H9 (cell line): ENCODE results near the gene TUBB2A. TPM values are rescaled to one million over a fixed set of nuclear protein-coding genes. Genes with fewer than 3 reads are reported as not detected.

Experiments
- DNase-seq: peaks from one replicate; pipeline ENCODE4 v3.0.0-alpha.2; 2017
- H2AFZ ChIP-seq: one replicate; pipeline ENCODE4 v1.6.1; 2013; ENCODE audit warnings: mild to moderate bottlenecking, low read length, control low read depth, moderate library complexity
- H2AK5ac ChIP-seq: 2 replicates; pipeline ENCODE4 v1.6.1; 2013; ENCODE audit warnings: low read length, control low read depth, mixed read lengths; ENCODE audit not compliant: insufficient read length
- H2BK120ac ChIP-seq: one replicate; pipeline ENCODE4 v1.6.1; 2013; ENCODE audit warnings: low read depth, mild to moderate bottlenecking, low read length, control low read depth, inconsistent platforms; ENCODE audit not compliant: poor library complexity, severe bottlenecking
- H2BK12ac ChIP-seq: 2 replicates; pipeline ENCODE4 v1.6.1; 2013; ENCODE audit warnings: low read length, control low read depth, mixed read lengths, low read depth; ENCODE audit not compliant: insufficient read length
- H2BK15ac ChIP-seq: 2 replicates; pipeline ENCODE4 v1.6.1; 2013; ENCODE audit warnings: low read depth, low read length, control low read depth
- H2BK20ac ChIP-seq: one replicate; pipeline ENCODE4 v1.6.1; 2013; ENCODE audit warnings: low read depth, mild to moderate bottlenecking, low read length, control low read depth, inconsistent platforms; ENCODE audit not compliant: poor library complexity, severe bottlenecking
- H2BK5ac ChIP-seq: 2 replicates; pipeline ENCODE4 v1.6.1; 2013; ENCODE audit warnings: low read length, control low read depth, mixed read lengths; ENCODE audit not compliant: insufficient read length
- H3K14ac ChIP-seq: 2 replicates; pipeline ENCODE4 v1.6.1; 2013; ENCODE audit warnings: low read length, control low read depth; ENCODE audit not compliant: insufficient read depth
- H3K18ac ChIP-seq: 2 replicates; pipeline ENCODE4 v1.6.1; 2013; ENCODE audit warnings: low read depth, mild to moderate bottlenecking, mixed read lengths, low read length, control low read depth; ENCODE audit not compliant: insufficient read length
- H3K23ac ChIP-seq: 2 replicates; pipeline ENCODE4 v1.6.1; 2013; ENCODE audit warnings: low read length, control low read depth, mixed read lengths, low read depth; ENCODE audit not compliant: insufficient read length
- H3K23me2 ChIP-seq: 2 replicates; pipeline ENCODE4 v1.6.1; 2013; ENCODE audit warnings: low read depth, mild to moderate bottlenecking, mixed read lengths, low read length, control low read depth; ENCODE audit not compliant: insufficient read length, poor library complexity, severe bottlenecking
- H3K27ac ChIP-seq: 2 replicates; pipeline ENCODE4 v1.5.1; 2013; ENCODE audit warnings: low read length, control low read depth, mixed read lengths, low read depth; ENCODE audit not compliant: insufficient read length
- H3K27me3 ChIP-seq: 2 replicates; pipeline ENCODE4 v1.6.1; 2013; ENCODE audit warnings: low read length, control low read depth, inconsistent platforms; ENCODE audit not compliant: insufficient read depth
- H3K4ac ChIP-seq: 2 replicates; pipeline ENCODE4 v1.6.1; 2013; ENCODE audit warnings: low read depth, mild to moderate bottlenecking, control low read depth, inconsistent platforms, low read length, moderate library complexity
- H3K4me1 ChIP-seq: 2 replicates; pipeline ENCODE4 v1.6.1; 2013; ENCODE audit warnings: low read length, control low read depth, inconsistent platforms; ENCODE audit not compliant: insufficient read depth
- H3K4me2 ChIP-seq: 2 replicates; pipeline ENCODE4 v1.6.1; 2013; ENCODE audit warnings: low read length, control low read depth, mixed read lengths; ENCODE audit not compliant: insufficient read length, insufficient read depth
- H3K56ac ChIP-seq: 2 replicates; pipeline ENCODE4 v1.6.1; 2013; ENCODE audit warnings: low read depth, mild to moderate bottlenecking, mixed read lengths, low read length, control low read depth; ENCODE audit not compliant: insufficient read length
- H3K79me1 ChIP-seq: 2 replicates; pipeline ENCODE4 v1.6.1; 2013; ENCODE audit warnings: low read depth, mild to moderate bottlenecking, moderate library complexity, low read length, control low read depth, inconsistent platforms; ENCODE audit not compliant: insufficient read depth, poor library complexity, severe bottlenecking
- H3K79me2 ChIP-seq: 2 replicates; pipeline ENCODE4 v1.6.1; 2013; ENCODE audit warnings: low read length, control low read depth, inconsistent platforms; ENCODE audit not compliant: insufficient read depth
- H3K9ac ChIP-seq: 2 replicates; pipeline ENCODE4 v1.6.1; 2013; ENCODE audit warnings: low read length, control low read depth, mixed read lengths; ENCODE audit not compliant: insufficient read length; ENCODE audit errors: extremely low read depth
- H3K9me3 ChIP-seq: one replicate; pipeline ENCODE4 v1.6.1; 2013; ENCODE audit warnings: low read depth, low read length, inconsistent platforms; ENCODE audit not compliant: control insufficient read depth
- H3T11ph ChIP-seq: one replicate; pipeline ENCODE4 v1.6.1; 2013; ENCODE audit warnings: mild to moderate bottlenecking, low read length, control low read depth, inconsistent platforms
- H4K20me1 ChIP-seq: one replicate; pipeline ENCODE4 v1.6.1; 2013; ENCODE audit not compliant: control insufficient read depth, insufficient read length, insufficient read depth
- H4K5ac ChIP-seq: 2 replicates; pipeline ENCODE4 v1.6.1; 2013; ENCODE audit warnings: low read depth, mild to moderate bottlenecking, mixed read lengths, low read length, control low read depth; ENCODE audit not compliant: insufficient read length
- H4K8ac ChIP-seq: replicated peaks from 2 replicates; pipeline ENCODE4 v1.6.1; 2013; ENCODE audit warnings: low read length, control low read depth, mixed read lengths, low read depth; ENCODE audit not compliant: insufficient read length
- H4K91ac ChIP-seq: 2 replicates; pipeline ENCODE4 v1.6.1; 2013; ENCODE audit warnings: low read depth, mild to moderate bottlenecking, moderate library complexity, mixed read lengths, low read length, control low read depth; ENCODE audit not compliant: insufficient read length
- H3K27ac Mint-ChIP-seq, 3 experiments: 2 replicates in 2 of 3; 3 replicates in 1 of 3; pipeline ENCODE4 v1.8.0; 2020 to 2021; ENCODE audit warnings: mixed read lengths in 3 of 3, mild to moderate bottlenecking in 1 of 3, moderate library complexity in 1 of 3
- H3K27me3 Mint-ChIP-seq: 2 replicates; pipeline ENCODE4 v1.8.0; 2021; ENCODE audit warnings: low read depth, mild to moderate bottlenecking, moderate library complexity, mixed read lengths
- H3K36me3 Mint-ChIP-seq, 3 experiments: 2 replicates in 2 of 3; 3 replicates in 1 of 3; pipeline ENCODE4 v1.8.0; 2020 to 2021; ENCODE audit warnings: low read depth in 3 of 3, mixed read lengths in 3 of 3; ENCODE audit not compliant: insufficient read depth in 1 of 3
- H3K4me1 Mint-ChIP-seq, 2 experiments: 2 replicates each; pipeline ENCODE4 v1.8.0; 2020; ENCODE audit warnings: mixed read lengths in 2 of 2
- H3K4me3 Mint-ChIP-seq, 2 experiments: 2 replicates in 1 of 2; 3 replicates in 1 of 2; pipeline ENCODE4 v1.8.0; 2020 to 2021; ENCODE audit warnings: mild to moderate bottlenecking in 2 of 2, mixed read lengths in 2 of 2, moderate library complexity in 1 of 2
- H3K9me3 Mint-ChIP-seq, 2 experiments: 2 replicates in 1 of 2; 3 replicates in 1 of 2; pipeline ENCODE4 v1.8.0; 2020; ENCODE audit warnings: mild to moderate bottlenecking in 2 of 2, mixed read lengths in 2 of 2, moderate library complexity in 1 of 2
- WGBS: extraction: QIAGEN DNeasy Blood & Tissue Kit; methylation state at CpG from one replicate; pipeline ENCODE4 v1.1.7; 2013; ENCODE audit warnings: missing lambda C conversion rate, low lambda C conversion rate, mixed read lengths; ENCODE audit not compliant: insufficient read length; ENCODE audit errors: extremely low coverage; 5-methylcytosine and 5-hydroxymethylcytosine counted together
- total RNA-seq: library from RNA; stranded (reverse); gene quantifications from 2 replicates; pipeline ENCODE4 v1.2.1, GENCODE V29; 2021
- TF ChIP-seq, protein P1 (sequence below): fragments of 200-600 bp; sonication (generic); conservative IDR thresholded peaks from 3 replicates; pipeline ENCODE4 v1.8.0; 2021; ENCODE audit warnings: antibody characterized with exemption, mild to moderate bottlenecking

TUBB2A gene
- total RNA-seq, 1 experiment from 2014 or later = 258 TPM

DNA sequence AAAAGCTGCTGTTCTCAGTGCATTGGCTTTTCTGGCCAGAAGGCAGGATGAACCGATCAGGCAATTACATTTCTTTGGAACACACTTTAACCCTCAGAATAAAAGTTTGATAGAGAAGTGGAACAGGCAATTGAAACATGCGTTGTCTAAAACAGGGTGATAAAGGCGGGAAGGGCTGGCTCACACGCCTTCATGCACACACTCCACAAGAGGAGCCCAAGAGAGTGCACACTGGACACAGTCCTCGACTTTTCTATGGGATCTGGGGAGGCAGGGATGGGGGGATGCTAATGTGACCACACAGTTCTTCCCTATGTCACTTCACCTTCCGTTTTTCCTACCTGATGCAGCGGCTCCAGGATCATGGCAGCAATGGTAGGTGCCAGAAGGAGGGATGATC, 30.9 kb upstream of the TUBB2A start:
- Histone ChIP-seq H2BK20ac (no peak overlapping the region), H3K23me2 (no peaks in the 10 kb centered on the region), H4K5ac (no peak overlapping the region), H2AK5ac (no peak overlapping the region), H3K9me3 (no peaks in the 10 kb centered on the region), H3K27me3 (no peaks in the 10 kb centered on the region), H2BK120ac (no peak overlapping the region), H3K14ac (no peak overlapping the region), H2BK12ac (no peak overlapping the region), H4K8ac (no peak overlapping the region), H3K4me1 (peaks cover 4% of the 10 kb centered on the region), H3K23ac (no peak overlapping the region), H3K4me2 (no peak overlapping the region), H3K79me2 (no peaks in the 10 kb centered on the region), H3K56ac (no peak overlapping the region), H3K9ac (no peak overlapping the region), H2AFZ (no peak overlapping the region), H4K20me1 (no peaks in the 10 kb centered on the region), H2BK5ac (no peak overlapping the region), H3K4ac (no peak overlapping the region), H3K18ac (no peak overlapping the region), H2BK15ac (no peak overlapping the region), H3T11ph (no peak overlapping the region), H3K27ac (no peak overlapping the region), H3K79me1 (no peaks in the 10 kb centered on the region), H4K91ac (no peak overlapping the region)
- Mint-ChIP-seq H3K27me3 (no peaks in the 10 kb centered on the region; the same call in 1 of the 2 replicates), H3K36me3 (peaks cover 5 to 8% (median 6%) of the 10 kb centered on the region in 3 experiments; a peak in 5 of 7 replicates), H3K27ac (no peak overlapping the region), H3K4me1 (peaks cover 12 to 16% of the 10 kb centered on the region in 2 experiments), H3K4me3 (no peak overlapping the region), H3K9me3 (peaks cover 0 to 6% of the 10 kb centered on the region in 2 experiments; a peak in 4 of 5 replicates)
- TF ChIP-seq, protein P1, sequence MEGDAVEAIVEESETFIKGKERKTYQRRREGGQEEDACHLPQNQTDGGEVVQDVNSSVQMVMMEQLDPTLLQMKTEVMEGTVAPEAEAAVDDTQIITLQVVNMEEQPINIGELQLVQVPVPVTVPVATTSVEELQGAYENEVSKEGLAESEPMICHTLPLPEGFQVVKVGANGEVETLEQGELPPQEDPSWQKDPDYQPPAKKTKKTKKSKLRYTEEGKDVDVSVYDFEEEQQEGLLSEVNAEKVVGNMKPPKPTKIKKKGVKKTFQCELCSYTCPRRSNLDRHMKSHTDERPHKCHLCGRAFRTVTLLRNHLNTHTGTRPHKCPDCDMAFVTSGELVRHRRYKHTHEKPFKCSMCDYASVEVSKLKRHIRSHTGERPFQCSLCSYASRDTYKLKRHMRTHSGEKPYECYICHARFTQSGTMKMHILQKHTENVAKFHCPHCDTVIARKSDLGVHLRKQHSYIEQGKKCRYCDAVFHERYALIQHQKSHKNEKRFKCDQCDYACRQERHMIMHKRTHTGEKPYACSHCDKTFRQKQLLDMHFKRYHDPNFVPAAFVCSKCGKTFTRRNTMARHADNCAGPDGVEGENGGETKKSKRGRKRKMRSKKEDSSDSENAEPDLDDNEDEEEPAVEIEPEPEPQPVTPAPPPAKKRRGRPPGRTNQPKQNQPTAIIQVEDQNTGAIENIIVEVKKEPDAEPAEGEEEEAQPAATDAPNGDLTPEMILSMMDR = no peak
- no peak for DNase-seq
- no CpG with 5 or more reads among the region's 7 CpGs for WGBS
